Esophagus muscularis mucosa (tissue), 4 donors: Measurements from ENCODE around the gene RAB39B.

Experiments
- CTCF ChIP-seq, 3 experiments: fragments of 200-600 bp in 2 of 3; fragments of 450-650 bp in 1 of 3; sonication (generic) in 2 of 3; IDR thresholded peaks; one replicate each; pipeline ENCODE4 v1.5.1; 2017 to 2019; ENCODE audit warnings: antibody characterized with exemption in 3 of 3, mild to moderate bottlenecking in 2 of 3, moderate library complexity in 1 of 3
- EP300 ChIP-seq: sonication (generic); formaldehyde crosslinking; IDR thresholded peaks from one replicate; pipeline ENCODE4 v1.6.1; 2017; ENCODE audit warnings: antibody characterized with exemption
- POLR2A ChIP-seq: fragments of 450-650 bp; IDR thresholded peaks from one replicate; pipeline ENCODE4 v1.6.1; 2017; ENCODE audit warnings: antibody characterized with exemption, moderate library complexity, mild to moderate bottlenecking, low read depth
- POLR2AphosphoS5 ChIP-seq, 2 donors: sonication (generic); formaldehyde crosslinking; IDR thresholded peaks; one replicate each; pipeline ENCODE4 v1.6.1; 2017; ENCODE audit warnings: antibody characterized with exemption in 2 of 2

GRCh38 chrX:155293771-155294170 lies 29.5 kb upstream of the RAB39B start:
- TF ChIP-seq POLR2A (no peak), POLR2AphosphoS5 (IDR thresholded peaks at IDR 0.05) (no peak), CTCF (IDR thresholded peaks at IDR 0.05) (no peak), EP300 (no peak)
